ENCODE results near the gene SPEF1. TPM values are rescaled to one million over a fixed set of nuclear protein-coding genes. Genes with fewer than 3 reads are reported as not detected.

The SPEF1 gene
- total RNA-seq, 2 experiments from 2014 or later = not detected

GRCh38 chr20:3739054-3739925 lies 42.0 kb downstream of the SPEF1 start:
- POLR2A ChIA-PET = interaction anchor here (1.7 kb wide), 1 partner anchor 29 kb away, joined by 5 read pairs; the partner anchor contains the start of gene ADISSP
- H3K27ac Mint-ChIP-seq = no peak overlapping the region
- CTCF ChIA-PET = interaction anchor here (1.5 kb wide), 1 partner anchor 28 kb away, joined by 3 read pairs; no protein-coding TSS in a partner anchor

GRCh38 chr20:3738111-3739053 lies 42.9 kb downstream of the SPEF1 start:
- POLR2A ChIA-PET = no interaction called here
- CTCF ChIA-PET = interaction anchor here (1.5 kb wide), 1 partner anchor 27 kb away, joined by 3 read pairs; no protein-coding TSS in a partner anchor
- Mint-ChIP-seq H3K4me3 (no peak overlapping the region), H3K27ac (no peak overlapping the region), H3K9me3 (no peaks in the 10 kb centered on the region), H3K36me3 (ENCODE audit: low read depth) (no peaks in the 10 kb centered on the region), H3K4me1 (no peaks in the 10 kb centered on the region), H3K27me3 (peaks cover 15% of the 10 kb centered on the region)
- no peak for DNase-seq

More at GRCh38 chr20:3739054-3739925, 42.0 kb downstream of the SPEF1 start:
- Mint-ChIP-seq H3K4me3 (no peak overlapping the region), H3K9me3 (no peaks in the 10 kb centered on the region), H3K4me1 (peaks cover 2% of the 10 kb centered on the region), H3K36me3 (ENCODE audit: low read depth) (no peaks in the 10 kb centered on the region), H3K27me3 (peaks cover 16% of the 10 kb centered on the region)
- DNase-seq = no peak

GRCh38 chr20:3735768-3736167 lies 45.5 kb downstream of the SPEF1 start:
- no peaks in the 10 kb centered on the region for H3K36me3 Mint-ChIP-seq (ENCODE audit: low read depth)
- H3K27ac Mint-ChIP-seq = no peak overlapping the region
- CTCF ChIA-PET = interaction anchor here (0.5 to 1.3 kb wide), 3 partner anchors 12 to 59 kb away, joined by 3 to 6 read pairs (median 3); no protein-coding TSS in a partner anchor
- POLR2A ChIA-PET = interaction anchor here (1.3 kb wide), 1 partner anchor 12 kb away, joined by 3 read pairs; no protein-coding TSS in a partner anchor
- H3K9me3 Mint-ChIP-seq = no peaks in the 10 kb centered on the region
- DNase-seq = no peak
- peaks cover 2% of the 10 kb centered on the region for H3K4me1 Mint-ChIP-seq
- H3K4me3 Mint-ChIP-seq = no peak overlapping the region
- H3K27me3 Mint-ChIP-seq = peaks cover 34% of the 10 kb centered on the region

- H3K36me3 Mint-ChIP-seq (ENCODE audit: low read depth) = no peaks in the 10 kb centered on the region
- DNase-seq = no peak
- H3K27me3 Mint-ChIP-seq = peaks cover 44% of the 10 kb centered on the region
- ChIA-PET CTCF (interaction anchor here (0.6 kb wide), 1 partner anchor 31 kb away, joined by 3 read pairs; no protein-coding TSS in a partner anchor), POLR2A (no interaction called here)
- H3K9me3 Mint-ChIP-seq = no peaks in the 10 kb centered on the region
- H3K4me3 Mint-ChIP-seq = no peak overlapping the region
- H3K27ac Mint-ChIP-seq = no peak overlapping the region
- peaks cover 5% of the 10 kb centered on the region for H3K4me1 Mint-ChIP-seq
These were observed 47.0 kb downstream of the SPEF1 start for GRCh38 chr20:3734111-3734843.

- ChIA-PET POLR2A (no interaction called here), CTCF (no interaction called here)
- H3K27me3 Mint-ChIP-seq = peaks cover 49% of the 10 kb centered on the region
- DNase-seq = no peak
- no peaks in the 10 kb centered on the region for H3K9me3 Mint-ChIP-seq
- H3K4me1 Mint-ChIP-seq = peaks cover 5% of the 10 kb centered on the region
- H3K4me3 Mint-ChIP-seq = no peak overlapping the region
- no peaks in the 10 kb centered on the region for H3K36me3 Mint-ChIP-seq (ENCODE audit: low read depth)
- H3K27ac Mint-ChIP-seq = no peak overlapping the region
These were observed 47.9 kb downstream of the SPEF1 start for GRCh38 chr20:3733119-3733995.

DNA sequence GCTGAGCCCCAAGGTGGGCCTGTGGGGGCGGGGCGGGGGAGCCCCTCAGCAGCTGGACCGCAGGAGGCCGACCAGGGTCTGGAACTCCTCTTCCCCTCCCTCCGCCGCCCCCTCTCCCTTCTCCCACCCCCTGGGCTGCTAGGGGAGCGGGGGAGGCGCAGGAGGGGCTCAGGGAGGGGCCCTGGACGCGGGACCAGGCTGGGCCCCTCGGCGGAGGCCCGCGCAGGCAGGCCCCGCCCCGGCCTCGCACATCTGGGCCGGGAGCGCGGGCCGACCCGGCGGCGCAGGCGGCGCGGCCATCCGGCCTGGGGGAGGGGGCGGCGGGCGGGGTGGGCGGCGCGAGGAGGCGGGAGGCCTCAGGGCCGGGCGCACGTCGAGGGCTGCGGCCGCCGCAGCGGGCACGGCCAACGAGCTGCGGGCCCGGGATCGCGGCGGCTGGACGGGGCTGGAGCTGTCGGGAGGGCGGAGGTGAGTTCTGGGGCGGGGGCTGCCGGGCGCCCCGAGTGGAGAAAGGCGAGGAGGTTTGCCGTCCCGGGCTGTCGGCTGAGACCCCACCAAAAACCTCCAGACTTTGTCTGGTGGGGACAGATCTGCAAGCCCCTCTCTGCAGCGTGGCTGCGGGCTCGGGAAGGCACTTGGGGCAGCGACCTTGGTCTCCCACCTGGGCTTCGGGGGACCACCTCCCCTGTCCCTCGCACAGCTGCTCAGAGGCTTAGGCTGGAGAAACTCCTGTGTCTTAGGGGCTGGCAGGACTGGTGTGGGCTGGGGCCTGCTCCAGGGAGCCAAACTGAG lies 48.7 kb downstream of the SPEF1 start, which contains the start of gene HSPA12B:
Gene HSPA12B (plus strand): TSS at position 359 of the 792 bp plus-strand sequence. CDS start 5,990 bp downstream, outside the sequence.
- H3K27ac Mint-ChIP-seq = no peak within 1 kb of the TSS
- no peak within 1 kb of the TSS for H3K4me3 Mint-ChIP-seq
- CTCF ChIA-PET = no interaction called here
- no peak for DNase-seq
- POLR2A ChIA-PET = no interaction called here
- no peaks in the 10 kb centered on the region for H3K36me3 Mint-ChIP-seq (ENCODE audit: low read depth)
- peaks cover 55% of the 10 kb centered on the region for H3K27me3 Mint-ChIP-seq
- H3K4me1 Mint-ChIP-seq = peaks cover 5% of the 10 kb centered on the region
- no peaks in the 10 kb centered on the region for H3K9me3 Mint-ChIP-seq

DNA sequence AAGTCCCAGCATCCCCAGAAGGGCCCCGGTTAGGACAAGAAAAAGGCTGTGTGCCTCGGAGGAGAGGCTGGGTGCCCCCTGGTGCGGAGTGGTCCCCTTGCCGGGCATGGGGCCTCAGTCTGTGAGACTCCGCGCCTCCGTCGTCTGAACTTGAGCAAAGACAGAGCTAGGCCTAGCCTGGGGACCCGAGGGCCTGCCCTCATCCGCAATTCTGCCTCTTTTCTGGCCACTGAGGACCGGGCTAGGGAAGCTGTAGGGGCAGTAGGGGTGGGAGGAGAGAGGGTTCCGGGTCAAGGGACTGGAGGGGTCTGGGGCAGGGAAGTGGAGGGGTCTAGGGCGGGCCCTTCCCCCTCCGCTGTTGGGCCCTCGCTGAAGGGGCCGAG lies 49.3 kb downstream of the SPEF1 start:
- ChIA-PET CTCF (no interaction called here), POLR2A (no interaction called here)
- H3K9me3 Mint-ChIP-seq = no peaks in the 10 kb centered on the region
- DNase-seq = no peak
- peaks cover 58% of the 10 kb centered on the region for H3K27me3 Mint-ChIP-seq
- H3K4me1 Mint-ChIP-seq = peaks cover 5% of the 10 kb centered on the region
- H3K36me3 Mint-ChIP-seq (ENCODE audit: low read depth) = no peaks in the 10 kb centered on the region
- H3K4me3 Mint-ChIP-seq = no peak overlapping the region
- no peak overlapping the region for H3K27ac Mint-ChIP-seq

DNA sequence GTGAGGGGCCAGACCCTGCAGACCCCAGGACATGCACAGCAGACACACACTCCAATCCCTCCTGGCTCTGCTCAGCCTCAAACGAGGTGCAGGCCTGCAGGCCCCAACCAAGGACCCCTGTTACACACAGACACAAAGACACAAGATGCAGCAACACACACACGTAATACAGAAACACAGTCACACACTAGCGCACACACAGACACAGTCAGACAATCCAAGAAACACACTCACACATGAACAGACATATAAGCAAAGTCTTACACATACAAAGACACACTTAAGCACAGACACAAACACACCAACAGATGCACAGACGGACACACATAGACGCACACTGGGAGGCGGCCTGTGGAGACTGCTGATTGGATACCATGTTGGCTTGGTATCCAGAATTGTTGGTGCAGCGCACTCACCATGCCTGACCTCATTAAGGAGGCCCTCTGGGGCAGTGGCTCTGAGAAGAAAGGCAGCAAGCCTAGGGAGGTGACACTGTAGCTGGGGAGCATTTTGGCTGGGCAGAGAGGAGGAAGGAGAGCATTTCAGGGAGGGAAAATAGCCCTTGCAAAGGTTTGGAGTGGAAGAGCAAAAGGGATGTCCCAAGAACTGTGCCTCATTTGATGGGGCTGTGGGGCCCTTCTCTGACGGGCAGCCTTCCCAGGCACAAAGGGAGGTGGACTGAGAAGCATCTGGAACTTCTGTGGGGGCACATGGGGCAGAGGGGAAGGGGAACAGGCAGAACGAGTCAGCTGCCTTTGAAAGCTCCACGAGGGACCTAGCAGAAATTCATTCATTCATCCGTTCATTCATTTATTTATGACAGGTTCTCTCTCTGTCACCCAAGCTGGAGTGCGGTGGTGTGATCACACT lies 50.2 kb downstream of the SPEF1 start:
- Mint-ChIP-seq H3K4me1 (peaks cover 5% of the 10 kb centered on the region), H3K4me3 (no peak overlapping the region), H3K27me3 (peaks cover 57% of the 10 kb centered on the region), H3K36me3 (ENCODE audit: low read depth) (no peaks in the 10 kb centered on the region), H3K27ac (no peak overlapping the region), H3K9me3 (no peaks in the 10 kb centered on the region)
- ChIA-PET CTCF (no interaction called here), POLR2A (no interaction called here)
- DNase-seq = no peak

GRCh38 chr20:3729811-3730540 lies 51.3 kb downstream of the SPEF1 start:
- ChIA-PET CTCF (no interaction called here), POLR2A (no interaction called here)
- no peaks in the 10 kb centered on the region for H3K36me3 Mint-ChIP-seq (ENCODE audit: low read depth)
- no peak for DNase-seq
- no peak overlapping the region for H3K27ac Mint-ChIP-seq
- H3K4me1 Mint-ChIP-seq = peaks cover 5% of the 10 kb centered on the region
- peaks cover 56% of the 10 kb centered on the region for H3K27me3 Mint-ChIP-seq
- no peak overlapping the region for H3K4me3 Mint-ChIP-seq
- H3K9me3 Mint-ChIP-seq = no peaks in the 10 kb centered on the region

DNA sequence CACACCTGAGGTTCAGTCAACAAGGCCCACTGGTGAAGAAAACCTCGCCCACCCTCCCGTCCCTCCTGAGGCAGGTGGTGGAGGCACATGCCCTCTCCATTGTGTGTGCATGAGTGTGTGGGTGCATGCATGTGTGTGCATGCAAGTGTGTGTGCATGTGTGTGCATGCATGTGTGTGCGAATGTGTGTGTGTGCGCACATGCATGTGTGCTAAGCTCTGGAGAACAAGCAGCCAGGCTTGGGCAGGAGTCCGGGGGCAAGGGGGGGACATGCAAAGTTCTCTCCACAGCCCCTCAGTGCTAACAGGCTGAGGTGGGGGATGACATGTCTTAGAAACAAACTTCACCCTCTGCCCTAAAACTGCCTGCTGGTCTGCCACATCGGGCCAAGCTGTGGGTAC lies 51.9 kb downstream of the SPEF1 start:
- Mint-ChIP-seq H3K27ac (no peak overlapping the region), H3K4me3 (no peak overlapping the region), H3K27me3 (peaks cover 61% of the 10 kb centered on the region), H3K9me3 (no peaks in the 10 kb centered on the region), H3K36me3 (ENCODE audit: low read depth) (no peaks in the 10 kb centered on the region), H3K4me1 (peaks cover 5% of the 10 kb centered on the region)
- ChIA-PET POLR2A (no interaction called here), CTCF (no interaction called here)
- no peak for DNase-seq

All from activated CD4-positive, alpha-beta memory T cell treated with anti-CD3 and anti-CD28 coated beads, Interleukin-2, amount 10 ng/mL, durations not matched to agents 7 days and 5 days (primary cell).